ENCODE data around the gene TNNI3. TPM values are rescaled to one million over a fixed set of nuclear protein-coding genes. Genes with fewer than 3 reads are reported as not detected.

Gene TNNI3
- total RNA-seq, 1 donor from 2014 or later = 4.3 TPM

DNA sequence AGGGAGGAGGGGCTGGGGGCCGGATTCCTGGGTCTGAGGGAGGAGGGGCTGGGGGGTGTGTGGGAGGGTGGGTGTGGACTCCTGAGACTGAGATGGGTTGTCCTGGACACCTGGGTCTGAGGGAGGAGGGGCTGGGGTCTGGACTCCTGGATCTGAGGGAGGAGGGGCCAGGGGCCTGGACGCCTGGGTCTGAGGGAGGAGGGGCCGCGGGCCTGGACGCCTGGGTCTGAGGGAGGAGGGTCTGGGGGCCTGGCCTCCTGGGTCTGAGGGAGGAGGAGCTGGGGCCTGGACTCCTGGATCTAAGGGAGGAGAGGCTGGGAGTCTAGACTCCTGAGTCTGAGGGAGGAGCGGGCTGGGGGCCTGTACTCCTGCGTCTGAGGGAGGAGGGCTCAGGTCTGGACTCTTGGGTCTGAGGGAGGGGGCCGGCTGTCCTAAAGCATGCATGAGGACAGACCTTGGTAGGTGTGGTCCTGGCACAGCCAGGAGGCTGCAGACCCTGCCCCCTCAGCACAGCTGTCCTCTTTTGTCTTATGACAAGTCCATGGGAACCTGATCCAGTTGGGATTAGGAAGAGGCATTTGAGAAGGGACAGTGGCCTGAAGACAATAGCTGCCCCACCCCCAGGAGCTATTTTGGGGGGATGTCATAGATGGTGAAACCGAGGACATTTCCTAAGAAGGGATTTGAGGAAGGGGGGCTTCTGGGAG, 9.8 kb downstream of the TNNI3 start:
- TF ChIP-seq, protein P1, sequence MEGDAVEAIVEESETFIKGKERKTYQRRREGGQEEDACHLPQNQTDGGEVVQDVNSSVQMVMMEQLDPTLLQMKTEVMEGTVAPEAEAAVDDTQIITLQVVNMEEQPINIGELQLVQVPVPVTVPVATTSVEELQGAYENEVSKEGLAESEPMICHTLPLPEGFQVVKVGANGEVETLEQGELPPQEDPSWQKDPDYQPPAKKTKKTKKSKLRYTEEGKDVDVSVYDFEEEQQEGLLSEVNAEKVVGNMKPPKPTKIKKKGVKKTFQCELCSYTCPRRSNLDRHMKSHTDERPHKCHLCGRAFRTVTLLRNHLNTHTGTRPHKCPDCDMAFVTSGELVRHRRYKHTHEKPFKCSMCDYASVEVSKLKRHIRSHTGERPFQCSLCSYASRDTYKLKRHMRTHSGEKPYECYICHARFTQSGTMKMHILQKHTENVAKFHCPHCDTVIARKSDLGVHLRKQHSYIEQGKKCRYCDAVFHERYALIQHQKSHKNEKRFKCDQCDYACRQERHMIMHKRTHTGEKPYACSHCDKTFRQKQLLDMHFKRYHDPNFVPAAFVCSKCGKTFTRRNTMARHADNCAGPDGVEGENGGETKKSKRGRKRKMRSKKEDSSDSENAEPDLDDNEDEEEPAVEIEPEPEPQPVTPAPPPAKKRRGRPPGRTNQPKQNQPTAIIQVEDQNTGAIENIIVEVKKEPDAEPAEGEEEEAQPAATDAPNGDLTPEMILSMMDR (conservative IDR thresholded peaks at IDR 0.05) = no peak
- Mint-ChIP-seq H3K4me3 (no peak overlapping the region), H3K4me1 (ENCODE audit: unreplicated experiment) (peaks cover 4% of the 10 kb centered on the region), H3K27ac (no peak overlapping the region), H3K36me3 (no peaks in the 10 kb centered on the region), H3K27me3 (peaks cover 72% of the 10 kb centered on the region), H3K9me3 (no peaks in the 10 kb centered on the region)
- no peak for DNase-seq (ENCODE audit: extremely low spot score, unreplicated experiment)

DNA sequence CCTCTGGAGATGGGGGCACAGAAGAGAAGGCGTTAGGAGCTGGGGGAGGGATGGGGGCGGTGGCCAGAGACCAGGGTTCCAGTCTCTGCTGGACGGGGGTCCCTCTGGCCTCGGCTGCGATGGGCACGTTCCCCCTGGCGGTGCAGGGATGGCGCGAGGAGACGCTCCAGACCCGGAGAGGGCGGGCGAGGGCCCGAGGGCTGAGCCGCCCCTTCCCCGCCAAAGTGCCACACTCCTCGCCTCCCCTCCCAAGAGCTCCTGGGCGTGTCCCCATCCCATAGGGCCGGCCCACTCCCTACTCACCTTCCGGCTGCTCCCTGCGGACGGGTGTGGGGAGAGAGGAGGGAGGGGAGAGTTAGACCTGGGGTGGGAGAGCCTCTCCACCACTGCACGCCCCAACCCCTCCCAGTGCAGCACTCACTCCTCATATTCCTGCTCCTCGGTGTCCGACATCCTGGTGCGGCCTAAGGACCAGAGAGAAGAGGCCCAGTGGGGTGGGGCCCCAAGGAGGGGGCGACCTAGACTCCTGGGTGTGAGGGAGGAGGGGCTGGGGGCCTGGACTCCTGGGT, 10.7 kb downstream of the TNNI3 start:
- peak overlapping the region; percentile 63 for H3K4me3 Mint-ChIP-seq
- no peak for DNase-seq (ENCODE audit: extremely low spot score, unreplicated experiment)

DNA sequence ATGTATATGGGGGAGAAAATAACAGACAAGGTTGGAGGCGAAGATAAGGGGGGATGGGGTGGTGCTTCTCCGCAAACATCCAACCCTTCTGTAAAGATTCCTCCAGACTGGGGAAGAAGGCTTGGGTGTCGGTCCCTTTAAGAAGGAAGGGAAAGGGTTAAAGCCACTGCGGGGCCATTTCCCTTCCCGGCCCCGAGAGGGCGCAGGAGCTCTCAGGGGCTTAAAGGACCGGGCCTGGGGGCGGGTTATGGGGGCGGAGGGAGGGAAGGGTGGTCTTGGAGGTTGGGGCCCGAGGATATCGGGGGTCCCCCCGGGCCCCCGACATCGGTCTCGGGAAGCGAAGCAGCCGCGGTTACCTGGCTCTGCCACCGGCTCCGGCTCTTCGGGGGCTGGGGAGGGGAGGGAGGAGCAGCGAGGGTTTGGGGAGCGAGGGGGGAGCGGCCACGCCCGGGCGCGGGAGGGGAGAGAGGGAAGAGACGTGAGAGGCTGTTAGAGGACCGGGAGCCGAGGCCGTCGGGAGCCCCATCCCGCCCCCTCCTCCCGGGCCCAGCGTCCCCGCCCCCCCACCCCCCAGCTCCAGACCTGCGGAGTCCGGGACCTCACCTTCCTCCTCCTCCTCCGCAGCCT, 11.3 kb downstream of the TNNI3 start:
- H3K4me3 Mint-ChIP-seq = peak overlapping the region; percentile 64
- peaks cover 64% of the 10 kb centered on the region for H3K27me3 Mint-ChIP-seq
- H3K4me1 Mint-ChIP-seq (ENCODE audit: unreplicated experiment) = peaks cover 5% of the 10 kb centered on the region
- no peaks in the 10 kb centered on the region for H3K9me3 Mint-ChIP-seq
- H3K27ac Mint-ChIP-seq = no peak overlapping the region
- TF ChIP-seq, protein P1 (conservative IDR thresholded peaks at IDR 0.05) = peak; percentile 72
- no peak for DNase-seq (ENCODE audit: extremely low spot score, unreplicated experiment)
- H3K36me3 Mint-ChIP-seq = no peaks in the 10 kb centered on the region

More for the DNA sequence above, 10.7 kb downstream of the TNNI3 start:
- peaks cover 4% of the 10 kb centered on the region for H3K4me1 Mint-ChIP-seq (ENCODE audit: unreplicated experiment)
- no peaks in the 10 kb centered on the region for H3K36me3 Mint-ChIP-seq
- no peaks in the 10 kb centered on the region for H3K9me3 Mint-ChIP-seq
- H3K27ac Mint-ChIP-seq = no peak overlapping the region
- TF ChIP-seq, protein P1 (conservative IDR thresholded peaks at IDR 0.05) = no peak
- peaks cover 67% of the 10 kb centered on the region for H3K27me3 Mint-ChIP-seq

DNA sequence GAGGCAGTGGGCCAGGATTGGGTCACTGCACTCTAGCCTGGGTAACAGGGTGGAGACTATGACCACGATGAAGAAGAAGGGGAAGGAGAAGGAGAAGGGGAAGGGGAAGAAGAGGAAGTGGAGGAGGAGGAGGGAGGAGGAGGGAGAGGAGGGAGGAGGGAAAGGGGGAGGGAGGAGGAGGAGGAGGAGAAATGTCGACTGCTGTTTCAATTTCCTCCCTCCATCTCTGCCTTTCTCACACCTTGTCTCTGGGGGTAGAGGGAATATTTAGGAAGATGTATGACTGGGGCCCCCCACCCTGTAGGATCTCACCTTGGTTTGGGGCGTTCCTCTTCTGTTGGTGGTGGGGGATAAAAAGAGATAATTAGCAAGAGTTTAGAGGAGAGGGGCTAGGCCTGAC, 12.3 kb downstream of the TNNI3 start:
- TF ChIP-seq, protein P1 (conservative IDR thresholded peaks at IDR 0.05) = no peak
- H3K36me3 Mint-ChIP-seq = no peaks in the 10 kb centered on the region
- H3K4me3 Mint-ChIP-seq = no peak overlapping the region
- DNase-seq (ENCODE audit: extremely low spot score, unreplicated experiment) = no peak
- H3K9me3 Mint-ChIP-seq = no peaks in the 10 kb centered on the region
- H3K27me3 Mint-ChIP-seq = peaks cover 58% of the 10 kb centered on the region
- H3K4me1 Mint-ChIP-seq (ENCODE audit: unreplicated experiment) = peaks cover 9% of the 10 kb centered on the region
- no peak overlapping the region for H3K27ac Mint-ChIP-seq

DNA sequence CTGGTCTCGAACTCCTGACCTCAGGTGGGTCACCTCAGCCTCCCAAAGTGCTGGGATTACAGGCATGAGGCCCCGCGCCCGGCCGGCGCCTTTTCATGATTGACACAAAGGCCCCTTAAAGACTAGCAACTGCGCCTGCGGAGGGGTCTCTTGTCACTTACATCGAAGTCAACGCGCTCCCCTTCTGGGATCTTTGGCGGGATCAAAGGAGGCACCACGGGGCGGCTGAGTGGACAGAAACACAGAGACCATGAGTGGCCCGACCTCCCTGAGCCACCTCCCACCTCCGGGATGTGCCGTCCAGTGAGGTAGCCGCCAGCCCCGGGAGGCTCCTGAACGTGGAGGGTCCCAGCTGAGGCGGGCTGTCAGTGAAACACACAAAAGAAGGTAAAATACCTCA, 15.8 kb downstream of the TNNI3 start:
- TF ChIP-seq, protein P1 (conservative IDR thresholded peaks at IDR 0.05) = no peak
- no peak for DNase-seq (ENCODE audit: extremely low spot score, unreplicated experiment)
- Mint-ChIP-seq H3K9me3 (no peaks in the 10 kb centered on the region), H3K27me3 (peaks cover 35% of the 10 kb centered on the region), H3K27ac (no peak overlapping the region), H3K4me1 (ENCODE audit: unreplicated experiment) (peaks cover 9% of the 10 kb centered on the region), H3K4me3 (no peak overlapping the region), H3K36me3 (no peaks in the 10 kb centered on the region)

Measured in type B pancreatic cell (in vitro differentiated cells).